HCT116 (cell line): Measurements from ENCODE around the gene KLF17. TPM values are rescaled to one million over a fixed set of nuclear protein-coding genes. Genes with fewer than 3 reads are reported as not detected.

Source experiments
- ATAC-seq: fragments of 200-7000 bp; cut with Tn5 transposase; 2 replicates; pipeline ENCODE4 v1.9.1; 2020; ENCODE audit warnings: mild to moderate bottlenecking, moderate library complexity
- BruUV-seq: library from RNA; stranded (reverse); fragments of 400-500 nt; replicated peaks from 2 replicates; lab custom pipeline; 2021; lab: Mats Ljungman, UMichigan
- CTCF ChIA-PET: fragments of 300-600 bp; sonication (Branson Sonifier 250); formaldehyde crosslinking; loops from one replicate; lab custom pipeline; 2021; ENCODE audit warnings: antibody characterized with exemption; lab: Charles Lee
- POLR2A ChIA-PET: fragments of 300-600, 350-600 bp; sonication (Branson Sonifier 250); formaldehyde crosslinking; loops from one replicate; lab custom pipeline; 2021; ENCODE audit warnings: antibody characterized with exemption; lab: Charles Lee
- RAD21 ChIA-PET, 2 experiments: fragments of 300-600 bp; sonication (Branson Sonifier 250); formaldehyde crosslinking; loops; one replicate each; lab custom pipeline; 2023; ENCODE audit warnings: low total read pairs in 2 of 2; ENCODE audit not compliant: uncharacterized antibody in 2 of 2, unreplicated experiment in 2 of 2, low non-redundant PET in 1 of 2; lab: Charles Lee
- DNase-seq: peaks from one replicate; pipeline ENCODE4 v3.0.0-alpha.2; 2010; ENCODE audit warnings: low read depth, low spot score
- H2AFZ ChIP-seq: fragments of 200-600 bp; shearing (Covaris generic), sonication (generic); 2 replicates; pipeline ENCODE4 v1.6.1; 2017; ENCODE audit warnings: low read depth, mixed run types, mixed read lengths, antibody characterized with exemption, low read length; ENCODE audit not compliant: poor library complexity, severe bottlenecking
- H3K27ac ChIP-seq: 2 replicates; pipeline ENCODE4 v1.5.1; 2012; ENCODE audit warnings: low read depth, low read length
- H3K27me3 ChIP-seq: fragments of 200-600 bp; sonication (generic); 2 replicates; pipeline ENCODE4 v1.6.1; 2016; ENCODE audit warnings: mixed run types, low read length, mixed read lengths; ENCODE audit not compliant: insufficient read depth
- H3K36me3 ChIP-seq, 2 experiments: fragments of 200-500 bp in 1 of 2; fragments of 200-600 bp in 1 of 2; sonication (Bioruptor generic) in 1 of 2; sonication (generic) in 1 of 2; 2 replicates each; pipeline versions ENCODE4 v1.5.1 to v1.6.1; 2014 to 2016; ENCODE audit warnings: low read length in 2 of 2, inconsistent platforms in 1 of 2, mixed read lengths in 1 of 2, mixed run types in 1 of 2; ENCODE audit not compliant: insufficient read depth in 2 of 2, control insufficient read depth in 1 of 2
- H3K4me1 ChIP-seq, 2 experiments: fragments of 200-600 bp in 1 of 2; sonication (generic) in 1 of 2; 2 replicates each; pipeline versions ENCODE4 v1.5.1 to v1.6.1; 2012 to 2017; ENCODE audit warnings: low read length in 2 of 2, inconsistent platforms in 1 of 2, mild to moderate bottlenecking in 1 of 2, mixed read lengths in 1 of 2, mixed run types in 1 of 2, moderate library complexity in 1 of 2; ENCODE audit not compliant: insufficient read depth in 2 of 2, control insufficient read depth in 1 of 2
- H3K4me2 ChIP-seq: fragments of 200-600 bp; sonication (generic); 2 replicates; pipeline ENCODE4 v1.6.1; 2017; ENCODE audit warnings: mixed run types, low read length, mixed read lengths
- H3K4me3 ChIP-seq, 2 experiments: fragments of 200-600 bp in 1 of 2; sonication (generic) in 1 of 2; replicated peaks in 1 of 2; 2 replicates each; pipeline ENCODE4 v1.5.1; 2011 to 2016; ENCODE audit warnings: low read length in 2 of 2, control low read depth in 1 of 2, low read depth in 1 of 2, mild to moderate bottlenecking in 1 of 2, mixed read lengths in 1 of 2, mixed run types in 1 of 2
- H3K79me2 ChIP-seq: fragments of 200-600 bp; sonication (generic); 2 replicates; pipeline ENCODE4 v1.6.1; 2017; ENCODE audit warnings: mild to moderate bottlenecking, mixed run types, low read length, moderate library complexity, mixed read lengths; ENCODE audit not compliant: insufficient read depth
- H3K9ac ChIP-seq: fragments of 200-600 bp; sonication (generic); 2 replicates; pipeline ENCODE4 v1.6.1; 2016; ENCODE audit warnings: low read length, mixed read lengths
- H3K9me2 ChIP-seq: fragments of 200-600 bp; sonication (generic), shearing (Covaris generic); 2 replicates; pipeline ENCODE4 v1.6.1; 2017; ENCODE audit warnings: mixed run types, mild to moderate bottlenecking, moderate library complexity; ENCODE audit not compliant: insufficient read depth
- H3K9me3 ChIP-seq, 2 experiments: fragments of 200-500 bp in 1 of 2; fragments of 200-600 bp in 1 of 2; sonication (Bioruptor generic) in 1 of 2; sonication (generic) in 1 of 2; 2 replicates each; pipeline ENCODE4 v1.6.1; 2014 to 2017; ENCODE audit warnings: low read length in 2 of 2, mixed read lengths in 2 of 2, inconsistent platforms in 1 of 2, low read depth in 1 of 2, mild to moderate bottlenecking in 1 of 2, mixed run types in 1 of 2, moderate library complexity in 1 of 2; ENCODE audit not compliant: control insufficient read depth in 1 of 2, insufficient read depth in 1 of 2
- H4K20me1 ChIP-seq: fragments of 200-600 bp; sonication (generic), shearing (Covaris generic); 2 replicates; pipeline ENCODE4 v1.6.1; 2017; ENCODE audit warnings: mixed run types, mild to moderate bottlenecking, moderate library complexity; ENCODE audit not compliant: insufficient read depth
- CBX3 ChIP-seq: IDR thresholded peaks from 2 replicates; pipeline ENCODE4 v1.6.1; 2012; ENCODE audit warnings: low read depth
- CTCF ChIP-seq, 3 experiments: fragments of 200-600 bp in 1 of 3; sonication (generic) in 1 of 3; IDR thresholded peaks in 2 of 3; conservative IDR thresholded peaks in 1 of 3; 2 replicates each; pipeline ENCODE4 v1.5.1; 2012 to 2017; ENCODE audit warnings: low read depth in 2 of 3, low read length in 2 of 3, antibody characterized with exemption in 1 of 3, borderline replicate concordance in 1 of 3, control low read depth in 1 of 3, mild to moderate bottlenecking in 1 of 3, mixed read lengths in 1 of 3, mixed run types in 1 of 3, moderate library complexity in 1 of 3; ENCODE audit not compliant: insufficient read depth in 1 of 3
- ELF1 ChIP-seq: IDR thresholded peaks from 2 replicates; pipeline ENCODE4 v1.6.1; 2012; ENCODE audit warnings: low read depth, borderline replicate concordance
- EZH2 ChIP-seq: fragments of 200-600 bp; sonication (generic); IDR thresholded peaks from 2 replicates; pipeline ENCODE4 v1.6.1; 2017; ENCODE audit warnings: antibody characterized with exemption, mixed run types
- FOSL1 ChIP-seq: IDR thresholded peaks from 2 replicates; pipeline ENCODE4 v1.6.1; 2012; ENCODE audit warnings: low read depth
- JUND ChIP-seq: IDR thresholded peaks from 2 replicates; pipeline ENCODE4 v1.6.1; 2012
- MAX ChIP-seq: IDR thresholded peaks from 2 replicates; pipeline ENCODE4 v1.6.1; 2012
- TCF7L2 ChIP-seq: IDR thresholded peaks from 2 replicates; pipeline ENCODE4 v1.7.0; 2011; ENCODE audit warnings: borderline replicate concordance, inconsistent platforms; ENCODE audit not compliant: insufficient read depth, insufficient read length; ENCODE audit errors: extremely low read depth
- intact Hi-C: fragments of 100-400 bp; cut with micrococcal nuclease; formaldehyde crosslinking; loops from 2 replicates; pipeline ENCODE4 v1.10.0; 2022
- total RNA-seq: library from RNA; stranded (reverse); gene quantifications from one replicate; pipeline ENCODE4 v1.2.1, GENCODE V29; 2021; ENCODE audit not compliant: unreplicated experiment
- TF ChIP-seq, protein P1 (sequence below): IDR thresholded peaks from 2 replicates; pipeline ENCODE4 v1.6.1; 2012

KLF17 gene
- total RNA-seq, 1 experiment from 2014 or later: not detected

DNA sequence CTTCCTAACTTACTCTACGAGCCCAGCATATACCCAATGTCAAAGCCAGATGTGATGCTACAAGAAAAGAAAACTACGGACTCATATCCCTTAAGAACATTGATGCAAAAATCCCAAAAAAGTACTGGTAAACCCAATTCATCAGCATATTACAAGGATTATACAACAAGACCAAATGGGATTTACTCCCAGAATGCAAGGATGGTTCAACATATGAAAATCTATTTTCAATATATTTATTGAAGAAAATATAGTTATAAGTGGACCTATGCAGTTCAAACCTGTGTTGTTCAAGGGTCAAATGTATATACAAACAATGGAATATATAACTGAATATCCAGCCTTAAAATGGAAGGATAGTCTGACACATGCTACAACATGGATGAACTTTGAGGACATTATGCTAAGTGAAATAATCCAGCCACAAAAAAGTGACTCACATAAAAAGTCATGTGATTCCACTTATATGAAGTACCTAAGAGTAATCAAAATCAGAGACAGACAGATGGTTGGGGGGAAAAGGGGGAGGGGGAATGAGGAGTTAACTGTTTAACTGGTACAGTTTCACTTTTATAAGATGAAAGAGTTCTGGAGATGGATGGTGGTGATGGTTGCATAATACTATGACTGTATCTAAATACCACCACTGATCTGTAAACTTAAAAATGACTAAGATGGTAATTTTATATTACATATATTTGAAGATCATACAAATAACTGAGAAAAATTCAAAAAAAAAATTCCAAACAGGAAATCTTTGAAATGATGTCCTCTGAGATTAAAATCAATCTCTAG lies 26.5 kb downstream of the KLF17 start:
- H3K4me2 ChIP-seq: no peak overlapping the region
- H3K9me2 ChIP-seq: no peaks in the 10 kb centered on the region
- no peaks in the 10 kb centered on the region for H3K36me3 ChIP-seq
- no TSS peak for BruUV-seq
- DNase-seq (no peak), ATAC-seq (no peak)
- H3K27me3 ChIP-seq: no peaks in the 10 kb centered on the region
- H3K27ac ChIP-seq: no peak overlapping the region
- ChIA-PET RAD21 (no interaction called here), POLR2A (no interaction called here), CTCF (no interaction called here)
- no peaks in the 10 kb centered on the region for H3K79me2 ChIP-seq
- H3K4me3 ChIP-seq: no peak overlapping the region
- no peaks in the 10 kb centered on the region for H4K20me1 ChIP-seq
- H3K4me1 ChIP-seq: 0 out of 4 replicates have a peak, but pooled peaks cover 0 to 3% of the 10 kb centered on the region in 2 experiments
- intact Hi-C loops: no loop called here
- no peaks in the 10 kb centered on the region; a peak in 1 of 4 replicates for H3K9me3 ChIP-seq
- H2AFZ ChIP-seq: no peak overlapping the region
- TF ChIP-seq FOSL1: no peak
- TF ChIP-seq MAX: no peak
- no peak for TF ChIP-seq JUND
- TF ChIP-seq EZH2: no peak
- TF ChIP-seq, protein P1, sequence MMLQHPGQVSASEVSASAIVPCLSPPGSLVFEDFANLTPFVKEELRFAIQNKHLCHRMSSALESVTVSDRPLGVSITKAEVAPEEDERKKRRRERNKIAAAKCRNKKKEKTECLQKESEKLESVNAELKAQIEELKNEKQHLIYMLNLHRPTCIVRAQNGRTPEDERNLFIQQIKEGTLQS: no peak
- no peak for TF ChIP-seq CBX3
- H3K9ac ChIP-seq: no peak overlapping the region

DNA sequence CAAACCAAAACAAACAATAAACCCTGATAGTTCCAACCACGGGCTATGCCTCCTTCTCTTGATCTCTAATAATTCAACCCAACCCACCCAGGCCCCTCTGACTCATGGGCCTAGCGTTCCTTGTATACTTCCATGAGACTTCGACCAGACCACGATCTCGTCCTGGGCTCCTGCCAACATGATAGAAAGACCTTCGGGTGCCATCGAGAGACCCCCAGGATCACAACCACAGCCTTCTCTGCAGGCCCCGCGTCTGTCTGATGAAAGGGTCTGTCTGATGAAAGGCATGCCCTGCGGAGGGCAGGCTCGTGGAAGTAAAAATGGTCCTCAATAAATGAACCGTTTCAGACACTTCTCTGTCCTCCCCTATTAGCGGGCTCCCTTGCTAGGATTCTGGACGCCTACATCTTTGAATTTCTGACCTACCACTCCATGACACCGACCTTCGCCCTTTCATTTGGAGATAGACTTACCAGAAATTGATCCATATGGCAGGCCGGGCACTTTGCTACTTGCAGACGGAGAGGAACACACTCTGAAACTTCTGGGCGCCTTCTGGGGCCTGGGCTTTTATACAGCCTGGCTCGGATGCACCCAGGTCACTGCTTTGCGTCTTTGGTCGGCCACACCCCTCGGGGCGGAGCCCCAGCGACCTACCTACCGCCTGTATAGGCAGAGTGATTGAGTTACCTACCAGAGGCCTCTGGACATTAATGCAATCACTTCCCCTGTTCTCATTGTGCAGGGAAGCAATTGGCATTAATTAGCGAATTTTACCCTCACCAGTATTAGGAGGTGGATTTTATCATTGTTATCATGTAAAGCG lies 28.1 kb downstream of the KLF17 start:
- Histone ChIP-seq H3K4me2 (no peak overlapping the region), H3K4me1 (0 out of 4 replicates have a peak, but pooled peaks cover 0 to 6% of the 10 kb centered on the region in 2 experiments), H3K9me2 (no peaks in the 10 kb centered on the region), H3K9ac (no peak overlapping the region), H4K20me1 (no peaks in the 10 kb centered on the region), H3K4me3 (no peak overlapping the region), H3K36me3 (no peaks in the 10 kb centered on the region), H2AFZ (no peak overlapping the region), H3K27ac (no peak overlapping the region), H3K9me3 (no peaks in the 10 kb centered on the region; a peak in 1 of 4 replicates), H3K79me2 (no peaks in the 10 kb centered on the region), H3K27me3 (no peaks in the 10 kb centered on the region)
- intact Hi-C loops: no loop called here
- no peak for TF ChIP-seq ELF1
- TF ChIP-seq CTCF (IDR thresholded peaks at IDR 0.05 in 2 of 3, conservative IDR thresholded peaks at IDR 0.05 in 1 of 3; ENCODE audit: borderline replicate concordance in 1 of 3, insufficient read depth in 1 of 3, low read depth in 2 of 3, low read length in 2 of 3): no peak
- no peak for TF ChIP-seq TCF7L2
- BruUV-seq: no TSS peak
- ChIA-PET POLR2A (no interaction called here), RAD21 (no interaction called here), CTCF (no interaction called here)
- DNase-seq: no peak
- no peak for ATAC-seq
